Naive thymus-derived CD4-positive, alpha-beta T cell (primary cell): Measurements from ENCODE around the gene FHAD1. TPM values are rescaled to one million over a fixed set of nuclear protein-coding genes. Genes with fewer than 3 reads are reported as not detected.
"Not testable (repeated sequence)": the region's sequence is repeated elsewhere in the genome, so short reads cannot be mapped to it uniquely, and the experiment has no call there.

Experiments used
- ATAC-seq: fragments of 150-1000 bp; cut with Tn5 transposase; 2 replicates; pipeline ENCODE4 v1.10.0; 2021; ENCODE audit warnings: mild to moderate bottlenecking, moderate library complexity
- CTCF ChIA-PET: fragments of 350-600 bp; sonication (Branson Sonifier 250); formaldehyde crosslinking; loops from one replicate; lab custom pipeline; 2021; ENCODE audit warnings: antibody characterized with exemption; lab: Charles Lee
- POLR2A ChIA-PET: fragments of 350-600 bp; sonication (Branson Sonifier 250); formaldehyde crosslinking; loops from one replicate; lab custom pipeline; 2021; ENCODE audit warnings: antibody characterized with exemption, inconsistent platforms; lab: Charles Lee
- DNase-seq, 9 donors: peaks; one replicate each; pipeline versions ENCODE4 v3.0.0 to v3.0.0-alpha.2; 2020 to 2022; ENCODE audit warnings: mixed read lengths in 1 of 9
- H3K27ac ChIP-seq: one replicate; pipeline ENCODE4 v1.7.0; 2013; ENCODE audit warnings: mild to moderate bottlenecking, low read depth, low read length, moderate library complexity
- H3K27me3 ChIP-seq, 2 donors: one replicate each; pipeline ENCODE4 v1.7.0; 2013; ENCODE audit warnings: low read length in 2 of 2, mild to moderate bottlenecking in 2 of 2, moderate library complexity in 2 of 2; ENCODE audit not compliant: control insufficient read depth in 2 of 2, insufficient read depth in 2 of 2
- H3K36me3 ChIP-seq, 3 experiments: 1 replicate in 2 of 3; 2 replicates in 1 of 3; pipeline ENCODE4 v1.7.0; 2013; ENCODE audit warnings: low read length in 3 of 3, mild to moderate bottlenecking in 3 of 3, moderate library complexity in 1 of 3; ENCODE audit not compliant: insufficient read depth in 3 of 3, control insufficient read depth in 2 of 3
- H3K4me1 ChIP-seq, 2 donors: one replicate each; pipeline ENCODE4 v1.7.0; 2013; ENCODE audit warnings: low read length in 2 of 2, mild to moderate bottlenecking in 2 of 2, moderate library complexity in 1 of 2; ENCODE audit not compliant: control insufficient read depth in 2 of 2, insufficient read depth in 2 of 2
- H3K4me3 ChIP-seq: 2 replicates; pipeline ENCODE4 v1.7.0; 2013; ENCODE audit warnings: mild to moderate bottlenecking, low read length
- H3K9me3 ChIP-seq, 3 experiments: 1 replicate in 2 of 3; 2 replicates in 1 of 3; pipeline ENCODE4 v1.7.0; 2013; ENCODE audit warnings: low read length in 3 of 3; ENCODE audit not compliant: control insufficient read depth in 2 of 3
- H3K27ac Mint-ChIP-seq, 9 donors: one replicate each; pipeline ENCODE4 v1.8.0; 2020 to 2022; ENCODE audit warnings: mixed read lengths in 9 of 9, mild to moderate bottlenecking in 8 of 9, moderate library complexity in 5 of 9, inconsistent platforms in 2 of 9
- H3K27me3 Mint-ChIP-seq, 5 donors: one replicate each; pipeline ENCODE4 v1.8.0; 2021 to 2022; ENCODE audit warnings: mixed read lengths in 5 of 5, mild to moderate bottlenecking in 1 of 5
- H3K36me3 Mint-ChIP-seq, 5 donors: one replicate each; pipeline ENCODE4 v1.8.0; 2020 to 2022; ENCODE audit warnings: mixed read lengths in 5 of 5, mild to moderate bottlenecking in 3 of 5, inconsistent platforms in 1 of 5
- H3K4me1 Mint-ChIP-seq, 7 donors: one replicate each; pipeline ENCODE4 v1.8.0; 2020 to 2022; ENCODE audit warnings: mixed read lengths in 7 of 7, mild to moderate bottlenecking in 3 of 7, inconsistent platforms in 1 of 7
- H3K4me3 Mint-ChIP-seq, 10 donors: one replicate each; pipeline ENCODE4 v1.8.0; 2020 to 2022; ENCODE audit warnings: mild to moderate bottlenecking in 10 of 10, mixed read lengths in 10 of 10, moderate library complexity in 6 of 10, inconsistent platforms in 2 of 10
- H3K9me3 Mint-ChIP-seq, 11 donors: one replicate each; pipeline ENCODE4 v1.8.0; 2020 to 2022; ENCODE audit warnings: mixed read lengths in 11 of 11, mild to moderate bottlenecking in 4 of 11, inconsistent platforms in 1 of 11, moderate library complexity in 1 of 11
- intact Hi-C, 2 donors: fragments of 100-400 bp; cut with micrococcal nuclease; formaldehyde crosslinking; loops; one replicate each; pipeline ENCODE4 v1.15.1; 2023
- polyA plus RNA-seq, 2 donors: library from polyadenylated mRNA; unstranded; fragments of 300-500 nt; fragmentation: Illumina TruSeq; gene quantifications; one replicate each; pipeline ENCODE4 v1.2.3, GENCODE V29; 2021
- total RNA-seq, 6 experiments: library from RNA in 5 of 6; stranded (reverse) in 5 of 6; gene quantifications; 1 replicate in 5 of 6; 2 replicates in 1 of 6; pipeline ENCODE4 v1.2.3 and lab custom pipeline; 2021 to 2026

FHAD1 gene
- total and polyA plus RNA-seq, 7 experiments from 2014 or later: 0.19 to 1.1 TPM; not detected in 5

GRCh38 chr1:15384301-15384901, 137.4 kb downstream of the FHAD1 start:
- intact Hi-C loops: loop anchor here in 1 of 2 donors (10.0 kb wide), 1 partner anchor 50 kb away; the partner anchor contains the start of gene CTRC

DNA sequence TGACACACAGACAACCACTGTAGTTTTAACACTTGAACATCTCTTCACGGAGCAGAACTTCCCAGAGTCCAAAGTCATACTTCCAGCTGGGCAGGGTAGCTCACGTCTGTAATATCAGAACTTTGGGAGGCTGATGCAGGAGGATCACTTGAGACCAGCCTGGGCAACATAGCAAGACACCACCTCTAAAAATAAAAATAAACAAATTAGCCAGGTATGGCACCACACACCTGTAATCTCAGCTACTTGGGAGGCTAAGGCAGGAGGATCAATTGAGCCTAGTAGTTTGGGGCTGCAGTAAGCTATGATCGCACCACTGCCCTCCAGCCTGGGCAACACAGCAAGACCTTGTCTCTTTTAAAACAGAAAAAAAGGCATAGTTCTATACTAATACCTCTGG, 138.4 kb downstream of the FHAD1 start:
- H3K27ac Mint-ChIP-seq: no peak overlapping the region
- ATAC-seq: no peak
- intact Hi-C loops: loop anchor here in 1 of 2 donors (10.0 kb wide), 1 partner anchor 49 kb away; the partner anchor contains the start of gene CTRC

More at GRCh38 chr1:15384301-15384901, 137.4 kb downstream of the FHAD1 start:
- H3K27ac ChIP-seq: no peak overlapping the region
- H3K9me3 Mint-ChIP-seq: peaks cover 0 to 2% (median 0%) of the 10 kb centered on the region in 11 donors
- peaks cover 14 to 51% (median 27%) of the 10 kb centered on the region in 5 donors for H3K27me3 Mint-ChIP-seq
- no peaks in the 10 kb centered on the region for H3K27me3 ChIP-seq
- H3K36me3 Mint-ChIP-seq: no peaks in the 10 kb centered on the region
- no peaks in the 10 kb centered on the region for H3K4me1 ChIP-seq
- no peak overlapping the region for H3K27ac Mint-ChIP-seq
- ChIA-PET POLR2A (no interaction called here), CTCF (interaction anchor here (1.0 kb wide), 1 partner anchor 47 kb away, joined by 3 read pairs; no protein-coding TSS in a partner anchor)
- peak overlapping the region in 6 of 10 donors; percentile 22 to 83 (median 45) for H3K4me3 Mint-ChIP-seq
- H3K9me3 ChIP-seq: no peaks in the 10 kb centered on the region
- H3K4me1 Mint-ChIP-seq: peaks cover 0 to 22% (median 10%) of the 10 kb centered on the region in 7 donors
- DNase-seq: no peak
- ATAC-seq: peak; percentile 67
- H3K36me3 ChIP-seq: no peaks in the 10 kb centered on the region
- H3K4me3 ChIP-seq: no peak overlapping the region

DNA sequence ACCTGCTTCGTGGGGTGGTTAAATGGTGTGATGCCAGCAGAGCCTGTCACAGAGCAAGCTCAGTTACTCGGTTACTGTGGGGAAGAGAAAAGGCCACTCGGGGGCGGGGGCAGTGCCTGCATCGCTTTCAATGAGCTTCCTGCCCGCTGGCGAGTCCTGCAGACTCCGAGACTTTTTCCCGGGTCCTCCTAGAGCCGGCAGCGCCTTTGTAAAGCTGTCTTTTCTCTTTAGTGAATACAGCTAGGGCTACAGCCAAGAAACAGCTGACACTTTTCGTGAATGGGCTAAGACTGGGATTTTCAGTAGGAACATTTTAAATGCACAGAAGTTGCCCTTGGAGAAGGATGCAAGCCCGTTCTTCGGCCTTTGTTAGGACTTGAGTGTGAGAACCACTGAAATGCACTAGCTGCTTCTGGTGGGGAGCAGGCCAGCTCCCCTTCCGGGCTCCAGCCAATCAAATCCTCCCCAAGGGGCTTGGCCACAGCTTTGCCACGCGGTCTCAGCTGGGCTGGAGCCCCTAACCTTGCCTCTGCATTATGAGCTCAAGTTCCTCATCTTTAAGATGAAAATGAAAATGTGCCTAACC, 139.2 kb downstream of the FHAD1 start:
- Histone ChIP-seq H3K4me1 (no peaks in the 10 kb centered on the region), H3K9me3 (no peaks in the 10 kb centered on the region), H3K4me3 (no peak overlapping the region), H3K27me3 (no peaks in the 10 kb centered on the region), H3K27ac (no peak overlapping the region), H3K36me3 (no peaks in the 10 kb centered on the region)
- ChIA-PET CTCF (no interaction called here), POLR2A (no interaction called here)
- H3K27ac Mint-ChIP-seq: no peak overlapping the region
- peaks cover 0 to 22% (median 10%) of the 10 kb centered on the region in 7 donors for H3K4me1 Mint-ChIP-seq
- intact Hi-C loops: loop anchor here in 1 of 2 donors (10.0 kb wide), 1 partner anchor 49 kb away; the partner anchor contains the start of gene CTRC
- H3K27me3 Mint-ChIP-seq: peaks cover 14 to 51% (median 27%) of the 10 kb centered on the region in 5 donors
- H3K36me3 Mint-ChIP-seq: no peaks in the 10 kb centered on the region
- ATAC-seq: peak; percentile 57
- peaks cover 0 to 2% (median 0%) of the 10 kb centered on the region in 11 donors for H3K9me3 Mint-ChIP-seq
- peak overlapping the region in 6 of 10 donors; percentile 7 to 29 (median 28) for H3K4me3 Mint-ChIP-seq
- no peak for DNase-seq

More for the DNA sequence above, 138.4 kb downstream of the FHAD1 start:
- Mint-ChIP-seq H3K9me3 (peaks cover 0 to 2% (median 0%) of the 10 kb centered on the region in 11 donors), H3K36me3 (no peaks in the 10 kb centered on the region), H3K4me1 (peaks cover 0 to 22% (median 10%) of the 10 kb centered on the region in 7 donors), H3K27me3 (peaks cover 14 to 51% (median 27%) of the 10 kb centered on the region in 5 donors), H3K4me3 (no peak overlapping the region)
- CTCF ChIA-PET: no interaction called here
- no peak overlapping the region for H3K27ac ChIP-seq
- H3K4me1 ChIP-seq: no peaks in the 10 kb centered on the region
- POLR2A ChIA-PET: no interaction called here
- no peak overlapping the region for H3K4me3 ChIP-seq
- no peaks in the 10 kb centered on the region for H3K27me3 ChIP-seq
- H3K9me3 ChIP-seq: no peaks in the 10 kb centered on the region
- no peaks in the 10 kb centered on the region for H3K36me3 ChIP-seq
- DNase-seq: no peak

GRCh38 chr1:15388201-15388880, 141.3 kb downstream of the FHAD1 start:
- Mint-ChIP-seq H3K4me3 (no peak overlapping the region), H3K27me3 (peaks cover 14 to 40% (median 22%) of the 10 kb centered on the region in 5 donors), H3K4me1 (peaks cover 0 to 22% (median 10%) of the 10 kb centered on the region in 7 donors), H3K9me3 (peaks cover 0 to 2% (median 0%) of the 10 kb centered on the region in 11 donors), H3K27ac (no peak overlapping the region), H3K36me3 (no peaks in the 10 kb centered on the region)
- POLR2A ChIA-PET: no interaction called here
- no peak for DNase-seq
- Histone ChIP-seq H3K27me3 (no peaks in the 10 kb centered on the region), H3K4me1 (no peaks in the 10 kb centered on the region), H3K4me3 (no peak overlapping the region), H3K27ac (no peak overlapping the region), H3K36me3 (no peaks in the 10 kb centered on the region), H3K9me3 (no peaks in the 10 kb centered on the region)
- no peak for ATAC-seq
- intact Hi-C loops: loop anchor here in 1 of 2 donors (10.0 kb wide), 1 partner anchor 46 kb away; the partner anchor contains the start of gene CTRC
- CTCF ChIA-PET: interaction anchor here (0.6 kb wide), 1 partner anchor 110 kb away, joined by 3 read pairs; no protein-coding TSS in a partner anchor

GRCh38 chr1:15389828-15390227, 142.8 kb downstream of the FHAD1 start:
- H3K9me3 ChIP-seq, CTCF ChIA-PET, H3K36me3 ChIP-seq, H3K27ac ChIP-seq, ATAC-seq, H3K27me3 ChIP-seq, H3K9me3 Mint-ChIP-seq, H3K4me3 ChIP-seq, POLR2A ChIA-PET, H3K36me3 Mint-ChIP-seq, H3K27ac Mint-ChIP-seq, DNase-seq, H3K4me3 Mint-ChIP-seq, H3K4me1 ChIP-seq: not testable (repeated sequence)
- intact Hi-C loops: loop anchor here in 1 of 2 donors (10.0 kb wide), 1 partner anchor 45 kb away; the partner anchor contains the start of gene CTRC
- peaks cover 7 to 40% (median 19%) of the 10 kb centered on the region in 5 donors for H3K27me3 Mint-ChIP-seq
- H3K4me1 Mint-ChIP-seq: peaks cover 0 to 16% (median 4%) of the 10 kb centered on the region in 7 donors

DNA sequence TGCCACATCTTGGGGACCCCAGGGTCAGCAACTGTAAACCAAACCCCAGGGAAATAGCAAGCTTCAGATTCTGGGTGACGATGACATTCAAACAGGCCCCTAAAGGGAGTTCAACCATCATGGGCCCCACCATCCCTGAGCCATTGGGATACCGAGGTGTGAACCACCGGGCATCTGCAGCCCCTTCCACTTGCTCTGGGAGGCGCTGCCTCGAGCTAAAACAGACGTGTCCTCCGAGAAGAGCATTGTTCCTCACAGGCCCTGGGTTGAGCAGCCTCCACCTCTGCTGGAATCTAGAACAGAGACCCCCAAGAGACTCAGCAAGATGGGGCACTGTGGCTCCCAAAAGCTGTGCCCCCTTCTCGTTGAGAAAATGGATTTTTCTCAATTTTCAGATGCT, 143.6 kb downstream of the FHAD1 start:
- no peak overlapping the region for H3K27ac Mint-ChIP-seq
- intact Hi-C loops: no loop called here
- DNase-seq: no peak
- H3K4me3 Mint-ChIP-seq: no peak overlapping the region
- ChIA-PET CTCF (no interaction called here), POLR2A (no interaction called here)
- no peaks in the 10 kb centered on the region for H3K36me3 ChIP-seq
- H3K9me3 ChIP-seq: no peaks in the 10 kb centered on the region
- H3K36me3 Mint-ChIP-seq: no peaks in the 10 kb centered on the region
- H3K27ac ChIP-seq: no peak overlapping the region
- no peaks in the 10 kb centered on the region for H3K9me3 Mint-ChIP-seq
- H3K27me3 ChIP-seq: no peaks in the 10 kb centered on the region
- no peak overlapping the region for H3K4me3 ChIP-seq
- H3K4me1 ChIP-seq: no peaks in the 10 kb centered on the region
- peaks cover 0 to 34% (median 11%) of the 10 kb centered on the region in 5 donors for H3K27me3 Mint-ChIP-seq
- peaks cover 0 to 13% (median 4%) of the 10 kb centered on the region in 7 donors for H3K4me1 Mint-ChIP-seq
- ATAC-seq: no peak
